HEK293 (cell line): ENCODE data around the gene BCR.

Source experiments
- YY1 ChIP-seq: fragments of 450-650 bp; formaldehyde crosslinking; IDR thresholded peaks from 2 replicates; pipeline ENCODE4 v1.5.1; 2018; ENCODE audit warnings: missing biosample characterization, missing genetic modification characterization
- ZNF555 ChIP-seq: fragments of 450-650 bp; formaldehyde crosslinking; conservative IDR thresholded peaks from 2 replicates; pipeline ENCODE4 v1.5.1; 2017; ENCODE audit warnings: missing biosample characterization, mild to moderate bottlenecking, missing genetic modification characterization, inconsistent platforms
- ZNF571 ChIP-seq: fragments of 450-650 bp; formaldehyde crosslinking; IDR thresholded peaks from 2 replicates; pipeline ENCODE4 v1.5.0; 2017; ENCODE audit warnings: missing biosample characterization, missing genetic modification characterization

- TF ChIP-seq ZNF571 (no peak), YY1 (tag by site-specific recombination) (no peak), ZNF555 (tag by site-specific recombination) (no peak)
Measured at GRCh38 chr22:23211622-23212021, 31.3 kb downstream of the BCR start.
